Trophoblast cell (in vitro differentiated cells and primary cell): Measurements from ENCODE around the gene EHD2.
"Not testable (repeated sequence)": the region's sequence is repeated elsewhere in the genome, so short reads cannot be mapped to it uniquely, and the experiment has no call there.

ENCODE experiments used
- DNase-seq, 2 donors: peaks; one replicate each; pipeline ENCODE4 v3.0.0-alpha.2; 2016
- H2AFZ ChIP-seq: 2 replicates; pipeline ENCODE4 v1.6.1; 2013; ENCODE audit warnings: low read length, moderate library complexity, mild to moderate bottlenecking; ENCODE audit not compliant: insufficient read depth, poor library complexity
- H2AK5ac ChIP-seq: 2 replicates; pipeline ENCODE4 v1.6.1; 2013; ENCODE audit warnings: mild to moderate bottlenecking, low read length
- H2BK120ac ChIP-seq: 2 replicates; pipeline ENCODE4 v1.6.1; 2013; ENCODE audit warnings: low read length, mild to moderate bottlenecking, moderate library complexity; ENCODE audit not compliant: insufficient read depth, poor library complexity
- H2BK12ac ChIP-seq: 2 replicates; pipeline ENCODE4 v1.6.1; 2013; ENCODE audit warnings: mild to moderate bottlenecking, low read length, moderate library complexity
- H2BK5ac ChIP-seq: 2 replicates; pipeline ENCODE4 v1.6.1; 2013; ENCODE audit warnings: low read length, low read depth, moderate library complexity, mild to moderate bottlenecking; ENCODE audit not compliant: poor library complexity
- H3K14ac ChIP-seq: 2 replicates; pipeline ENCODE4 v1.6.1; 2013; ENCODE audit warnings: mild to moderate bottlenecking, low read length
- H3K18ac ChIP-seq: 2 replicates; pipeline ENCODE4 v1.6.1; 2013; ENCODE audit warnings: mild to moderate bottlenecking, low read length
- H3K23ac ChIP-seq: 2 replicates; pipeline ENCODE4 v1.6.1; 2013; ENCODE audit warnings: low read length
- H3K27ac ChIP-seq: 2 replicates; pipeline ENCODE4 v1.5.1; 2013; ENCODE audit warnings: low read depth, mild to moderate bottlenecking, inconsistent platforms, low read length, moderate library complexity
- H3K27me3 ChIP-seq: 2 replicates; pipeline ENCODE4 v1.6.1; 2013; ENCODE audit warnings: inconsistent platforms, mild to moderate bottlenecking, low read length, moderate library complexity; ENCODE audit not compliant: insufficient read depth
- H3K36me3 ChIP-seq, 2 experiments: 1 replicate in 1 of 2; 2 replicates in 1 of 2; pipeline ENCODE4 v1.6.1; 2013; ENCODE audit warnings: low read length in 2 of 2, mild to moderate bottlenecking in 2 of 2, moderate library complexity in 1 of 2; ENCODE audit not compliant: insufficient read depth in 2 of 2, control insufficient read depth in 1 of 2
- H3K4ac ChIP-seq: 2 replicates; pipeline ENCODE4 v1.6.1; 2013; ENCODE audit warnings: low read depth, mild to moderate bottlenecking, low read length, moderate library complexity
- H3K4me1 ChIP-seq, 2 experiments: 1 replicate in 1 of 2; 2 replicates in 1 of 2; pipeline ENCODE4 v1.6.1; 2013; ENCODE audit warnings: low read length in 2 of 2, mild to moderate bottlenecking in 2 of 2, moderate library complexity in 1 of 2; ENCODE audit not compliant: insufficient read depth in 2 of 2, control insufficient read depth in 1 of 2
- H3K4me2 ChIP-seq: 2 replicates; pipeline ENCODE4 v1.6.1; 2013; ENCODE audit warnings: inconsistent platforms, mild to moderate bottlenecking, low read length, moderate library complexity
- H3K4me3 ChIP-seq: 2 replicates; pipeline ENCODE4 v1.5.1; 2013; ENCODE audit warnings: mild to moderate bottlenecking, low read depth, low read length, inconsistent platforms
- H3K79me1 ChIP-seq: one replicate; pipeline ENCODE4 v1.6.1; 2013; ENCODE audit warnings: low read length
- H3K79me2 ChIP-seq: 2 replicates; pipeline ENCODE4 v1.6.1; 2013; ENCODE audit warnings: low read length, mild to moderate bottlenecking; ENCODE audit not compliant: control insufficient read depth, insufficient read depth, poor library complexity
- H3K9ac ChIP-seq: 2 replicates; pipeline ENCODE4 v1.6.1; 2013; ENCODE audit warnings: mild to moderate bottlenecking, low read length
- H3K9me3 ChIP-seq: 2 replicates; pipeline ENCODE4 v1.6.1; 2013; ENCODE audit warnings: low read depth, mild to moderate bottlenecking, control low read depth, inconsistent platforms, low read length; ENCODE audit not compliant: insufficient read depth
- H4K12ac ChIP-seq: 2 replicates; pipeline ENCODE4 v1.6.1; 2013; ENCODE audit warnings: low read depth, mild to moderate bottlenecking, low read length, moderate library complexity
- H4K8ac ChIP-seq: 2 replicates; pipeline ENCODE4 v1.6.1; 2013; ENCODE audit warnings: low read depth, mild to moderate bottlenecking, low read length, moderate library complexity
- H4K91ac ChIP-seq: one replicate; pipeline ENCODE4 v1.6.1; 2013; ENCODE audit warnings: low read depth, mild to moderate bottlenecking, low read length, moderate library complexity
- whole genome bisulfite sequencing: extraction: QIAGEN DNeasy Blood & Tissue Kit; methylation state at CpG from one replicate; pipeline ENCODE4 v1.1.7; 2013; ENCODE audit warnings: missing lambda C conversion rate; ENCODE audit not compliant: insufficient read length, insufficient coverage; ENCODE audit errors: extremely low coverage; 5-methylcytosine and 5-hydroxymethylcytosine counted together

The EHD2 gene

DNA sequence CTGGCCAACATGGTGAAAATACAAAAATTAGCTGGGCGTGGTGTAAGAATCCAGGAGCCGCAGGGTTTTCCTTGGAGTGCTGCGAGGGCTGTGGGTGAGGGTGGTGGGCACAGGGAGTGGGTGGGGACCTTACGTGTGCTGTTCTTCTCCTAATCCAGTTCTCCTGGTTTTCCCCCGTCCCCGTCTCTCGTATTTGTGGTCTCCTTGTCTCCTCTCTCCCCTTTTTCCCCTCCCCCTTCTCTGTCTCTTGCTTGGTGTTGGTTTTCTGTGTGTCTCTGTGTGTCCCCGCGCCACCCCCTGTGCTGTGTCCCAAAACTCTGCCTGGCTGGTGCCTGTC is 67.0 kb downstream of the EHD2 start:
- H2AK5ac ChIP-seq, result no peak overlapping the region
- H2BK5ac ChIP-seq, result peak overlapping the region; percentile 1
- peaks cover 35 to 42% of the 10 kb centered on the region in 2 experiments for H3K36me3 ChIP-seq
- no peak overlapping the region for H4K8ac ChIP-seq
- H3K27me3 ChIP-seq, result no peaks in the 10 kb centered on the region
- WGBS, result no CpG with 5 or more reads among the region's 9 CpGs
- no peak overlapping the region for H2BK120ac ChIP-seq
- H3K4me3 ChIP-seq, result peak overlapping the region; percentile 32
- no peak overlapping the region for H3K9ac ChIP-seq
- no peak overlapping the region for H3K23ac ChIP-seq
- H3K9me3 ChIP-seq, result no peaks in the 10 kb centered on the region
- H3K4me2 ChIP-seq, result peak overlapping the region; percentile 67
- H4K12ac ChIP-seq, result peak overlapping the region; percentile 0
- peak overlapping the region; percentile 4 for H3K18ac ChIP-seq
- no peak overlapping the region for H2BK12ac ChIP-seq
- peaks cover 4 to 7% of the 10 kb centered on the region in 2 experiments for H3K4me1 ChIP-seq
- DNase-seq, result no peak
- H3K4ac ChIP-seq, result peak overlapping the region; percentile 50
- peak overlapping the region; percentile 3 for H3K27ac ChIP-seq
- peak overlapping the region; percentile 17 for H4K91ac ChIP-seq
- no peak overlapping the region for H2AFZ ChIP-seq
- H3K79me1 ChIP-seq, result peaks cover 12% of the 10 kb centered on the region
- peaks cover 23% of the 10 kb centered on the region for H3K79me2 ChIP-seq
- H3K14ac ChIP-seq, result peak overlapping the region; percentile 40

GRCh38 chr19:47781590-47782262 is 68.5 kb downstream of the EHD2 start:
- Histone ChIP-seq H3K9ac (no peak overlapping the region), H3K4me1 (peaks cover 4 to 7% of the 10 kb centered on the region in 2 experiments), H3K18ac (no peak overlapping the region), H2AFZ (no peak overlapping the region), H3K4ac (no peak overlapping the region), H3K23ac (no peak overlapping the region), H3K9me3 (no peaks in the 10 kb centered on the region), H4K91ac (no peak overlapping the region), H3K4me2 (no peak overlapping the region), H2BK12ac (no peak overlapping the region), H3K79me1 (peaks cover 12% of the 10 kb centered on the region), H4K12ac (no peak overlapping the region), H3K14ac (no peak overlapping the region), H4K8ac (no peak overlapping the region), H3K36me3 (peaks cover 46 to 56% of the 10 kb centered on the region in 2 experiments), H3K4me3 (no peak overlapping the region), H2BK120ac (no peak overlapping the region), H2BK5ac (no peak overlapping the region), H3K79me2 (peaks cover 23% of the 10 kb centered on the region), H2AK5ac (no peak overlapping the region), H3K27me3 (no peaks in the 10 kb centered on the region), H3K27ac (no peak overlapping the region)
- no CpG with 5 or more reads among the region's 9 CpGs for WGBS
- DNase-seq, result peak; percentile 25 to 29

GRCh38 chr19:47786566-47786965 is 73.3 kb downstream of the EHD2 start:
- Histone ChIP-seq H3K14ac (no peak overlapping the region), H3K27me3 (no peaks in the 10 kb centered on the region), H4K91ac (no peak overlapping the region), H3K4ac (no peak overlapping the region), H3K4me2 (no peak overlapping the region), H2AK5ac (no peak overlapping the region), H2BK12ac (no peak overlapping the region), H3K79me1 (no peaks in the 10 kb centered on the region), H3K9ac (no peak overlapping the region), H4K8ac (no peak overlapping the region), H2BK5ac (no peak overlapping the region), H3K18ac (no peak overlapping the region), H2AFZ (no peak overlapping the region), H3K9me3 (no peaks in the 10 kb centered on the region), H2BK120ac (no peak overlapping the region), H3K36me3 (peaks cover 33 to 45% of the 10 kb centered on the region in 2 experiments), H3K79me2 (no peaks in the 10 kb centered on the region), H3K23ac (no peak overlapping the region), H3K27ac (no peak overlapping the region), H3K4me3 (no peak overlapping the region), H4K12ac (no peak overlapping the region), H3K4me1 (no peaks in the 10 kb centered on the region)
- DNase-seq, result no peak
- WGBS, result no CpG with 5 or more reads among the region's 7 CpGs

- H3K27me3 ChIP-seq, result not testable (repeated sequence)
These were observed 74.1 kb downstream of the EHD2 start for GRCh38 chr19:47787307-47787706.

More at GRCh38 chr19:47787307-47787706, 74.1 kb downstream of the EHD2 start:
- not testable (repeated sequence) for H3K79me2 ChIP-seq, H2AK5ac ChIP-seq, H3K4ac ChIP-seq, H3K9me3 ChIP-seq, H4K91ac ChIP-seq, H3K18ac ChIP-seq, DNase-seq, H2BK120ac ChIP-seq, H3K14ac ChIP-seq, H4K8ac ChIP-seq, H3K4me2 ChIP-seq, H3K4me1 ChIP-seq, H3K4me3 ChIP-seq, H2BK5ac ChIP-seq, H3K23ac ChIP-seq, H3K9ac ChIP-seq, H3K27ac ChIP-seq, H3K79me1 ChIP-seq, H2AFZ ChIP-seq, H2BK12ac ChIP-seq, H4K12ac ChIP-seq
- WGBS, result no CpG with 5 or more reads among the region's 10 CpGs
- peaks cover 29 to 38% of the 10 kb centered on the region in 2 experiments for H3K36me3 ChIP-seq
